22Rv1 (cell line): Measurements from ENCODE around the gene IGSF3.

Experiments used
- H3K27ac ChIP-seq: fragments of 450-650 bp; 2 replicates; pipeline ENCODE4 v1.5.1; 2017
- CTCF ChIP-seq: fragments of 450-650 bp; IDR thresholded peaks from 2 replicates; pipeline ENCODE4 v1.5.1; 2017; ENCODE audit warnings: mild to moderate bottlenecking
- ZFX ChIP-seq: fragments of 450-650 bp; IDR thresholded peaks from 2 replicates; pipeline ENCODE4 v1.6.1; 2017; ENCODE audit warnings: antibody characterized with exemption, borderline replicate concordance

The IGSF3 gene

GRCh38 chr1:116579259-116579875, 88.2 kb downstream of the IGSF3 start:
- H3K27ac ChIP-seq = no peak overlapping the region
- TF ChIP-seq CTCF = no peak
- TF ChIP-seq ZFX = no peak

- TF ChIP-seq CTCF (no peak), ZFX (no peak)
- no peak overlapping the region for H3K27ac ChIP-seq
Observed at GRCh38 chr1:116578581-116578980, 89.0 kb downstream of the IGSF3 start.

- TF ChIP-seq CTCF (no peak), ZFX (no peak)
- no peak overlapping the region for H3K27ac ChIP-seq
Observed at GRCh38 chr1:116577759-116578314, 89.7 kb downstream of the IGSF3 start.

- TF ChIP-seq CTCF = peak; percentile 88
- no peak for TF ChIP-seq ZFX
- no peak overlapping the region for H3K27ac ChIP-seq
Observed at GRCh38 chr1:116574581-116575291, 92.8 kb downstream of the IGSF3 start.

GRCh38 chr1:116573431-116574095, 94.0 kb downstream of the IGSF3 start:
- TF ChIP-seq ZFX (no peak), CTCF (no peak)
- H3K27ac ChIP-seq = no peak overlapping the region

- TF ChIP-seq ZFX (no peak), CTCF (no peak)
- H3K27ac ChIP-seq = no peak overlapping the region
Observed at GRCh38 chr1:116572771-116573430, 94.6 kb downstream of the IGSF3 start.
